GM18858 (cell line): ENCODE measurements around the gene ANKRD34C.
A peak's percentile ranks its signal among the peaks of the same experiment; 100 is the strongest.

Source experiments
- ATAC-seq: cut with Tn5 transposase; IDR thresholded peaks from one replicate; pipeline ENCODE4 v1.9.1; 2021; ENCODE audit not compliant: unreplicated experiment

The ANKRD34C gene

DNA sequence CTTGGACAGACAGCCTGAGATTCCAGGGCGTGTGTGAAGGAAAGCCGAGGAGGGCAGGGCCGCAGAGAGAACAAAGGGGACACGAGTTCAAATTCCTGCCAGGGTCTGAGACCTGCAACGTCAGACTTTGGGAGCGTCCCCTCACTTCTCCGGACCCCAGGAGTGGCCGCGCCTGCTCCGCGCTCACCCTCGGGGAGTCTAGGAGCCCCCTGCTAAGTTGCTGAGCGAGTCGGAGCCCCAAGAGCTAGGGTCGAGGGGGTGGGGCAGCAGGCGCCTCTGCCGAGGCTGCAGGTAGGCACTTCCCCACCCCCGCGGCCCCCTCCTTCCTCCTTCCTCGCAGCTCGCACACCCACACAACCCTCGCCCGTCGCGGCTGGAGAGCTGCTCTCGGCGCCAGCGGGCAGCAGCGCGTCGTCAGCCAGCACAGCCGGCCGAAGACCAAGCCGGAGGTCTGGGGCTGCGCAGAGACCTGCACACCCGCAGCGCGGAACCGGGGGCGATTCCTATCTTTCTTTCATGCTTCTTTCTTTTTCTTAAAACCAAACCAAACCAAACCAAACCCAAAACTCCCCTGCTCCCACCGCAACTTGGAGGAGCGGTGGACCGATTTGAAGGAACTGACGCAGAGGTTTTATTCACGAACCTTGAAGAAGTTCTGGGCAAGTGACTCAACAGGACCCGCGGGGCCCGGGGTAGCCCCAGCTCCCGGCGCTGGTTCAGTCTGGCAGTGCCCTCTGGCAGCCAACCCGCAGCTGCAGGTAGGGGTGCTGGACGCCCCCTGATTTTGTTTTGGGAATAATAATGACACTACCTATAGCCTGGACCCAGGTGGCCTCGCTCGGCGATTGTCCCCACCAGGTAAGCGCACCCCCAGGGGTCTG is at the start of gene ANKRD34C:
ANKRD34C (plus strand) TSS at position 352 of the 881 bp plus-strand sequence. CDS start 10,563 bp downstream, outside the sequence.
- no peak for ATAC-seq

DNA sequence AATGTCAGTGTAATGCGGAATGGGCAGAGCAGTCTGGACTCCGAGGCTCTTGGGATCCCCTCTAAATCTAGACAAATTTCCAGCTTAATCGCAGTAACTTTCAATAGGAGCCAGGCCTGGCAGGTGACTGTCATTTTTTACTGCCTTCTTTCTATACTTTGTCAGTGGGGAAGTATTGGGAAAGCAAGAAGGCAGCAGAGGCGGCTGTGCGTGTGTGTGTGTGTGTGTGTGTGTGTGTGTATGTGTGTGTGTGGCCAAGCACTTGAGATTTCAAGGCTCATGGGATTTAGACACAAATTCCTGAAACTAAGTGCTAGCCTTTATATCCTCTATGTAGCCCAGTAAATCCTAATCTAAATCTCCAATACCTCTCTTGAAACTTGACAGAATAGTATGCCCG is 49.3 kb upstream of the ANKRD34C start:
- no peak for ATAC-seq

GRCh38 chr15:79240036-79240435 is 42.5 kb upstream of the ANKRD34C start:
- ATAC-seq = no peak

DNA sequence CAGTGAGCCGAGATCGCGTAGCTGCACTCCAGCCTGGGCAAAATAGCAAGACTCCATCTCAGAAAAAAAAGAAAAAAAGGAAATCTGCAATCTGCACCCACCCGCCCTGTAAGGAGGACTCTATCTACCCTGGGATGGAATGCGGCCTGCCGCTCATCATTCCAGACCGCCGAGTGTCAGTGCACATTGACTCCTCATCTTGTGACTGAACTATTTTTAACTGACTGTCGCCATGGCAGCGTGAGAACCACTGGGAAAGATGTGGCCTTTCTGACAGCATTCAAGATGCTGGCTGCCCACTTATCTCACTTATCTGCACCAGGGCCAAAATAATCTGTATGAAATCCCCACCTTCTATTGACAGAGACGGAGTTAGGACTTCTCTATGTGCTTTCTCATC is 38.8 kb upstream of the ANKRD34C start:
- ATAC-seq = no peak

- no peak for ATAC-seq
Measured at GRCh38 chr15:79244876-79245275, 37.6 kb upstream of the ANKRD34C start.

- no peak for ATAC-seq
Measured at GRCh38 chr15:79248183-79248582, 34.3 kb upstream of the ANKRD34C start.

DNA sequence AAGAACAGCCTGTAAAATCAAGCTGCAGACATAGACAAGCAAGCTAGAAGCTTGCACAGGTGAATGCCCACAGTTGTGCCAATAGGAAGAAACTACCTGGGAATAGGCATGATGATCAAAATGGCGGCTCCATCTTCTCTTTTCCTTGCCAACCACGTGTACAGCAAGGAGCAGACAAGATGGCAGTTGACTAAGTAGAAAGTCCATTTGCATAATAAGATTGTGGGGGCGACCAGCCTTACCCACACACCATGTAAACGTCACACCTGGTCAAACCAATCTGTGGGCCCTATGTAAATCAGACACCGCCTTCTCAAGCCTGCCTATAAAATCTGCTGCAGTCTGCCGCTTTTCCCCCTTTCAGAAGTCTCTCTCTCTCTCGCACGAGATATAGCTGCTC is 25.1 kb upstream of the ANKRD34C start:
- ATAC-seq = no peak

GRCh38 chr15:79261836-79262235 is 20.7 kb upstream of the ANKRD34C start:
- no peak for ATAC-seq

DNA sequence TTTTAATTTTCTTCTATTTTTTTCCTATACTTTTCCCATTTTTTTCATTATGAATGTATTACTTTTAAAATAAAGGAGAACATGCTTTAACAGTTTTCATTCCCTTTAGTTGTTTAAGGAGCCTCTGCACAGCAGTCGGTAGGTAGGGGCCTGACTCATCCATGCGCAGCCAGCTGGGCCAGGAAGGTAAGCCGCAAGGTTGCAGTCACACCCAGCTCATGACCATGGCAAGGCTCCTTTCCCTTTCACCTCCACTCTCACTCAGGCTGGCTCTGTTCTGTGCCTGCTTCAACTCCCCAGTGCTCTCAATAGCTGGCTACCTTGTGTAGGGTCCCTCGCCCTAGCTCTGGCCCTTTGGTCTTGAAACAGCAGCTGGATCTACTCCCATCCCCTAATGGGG is 17.4 kb upstream of the ANKRD34C start:
- ATAC-seq = no peak

GRCh38 chr15:79265987-79266579 is 16.4 kb upstream of the ANKRD34C start:
- no peak for ATAC-seq

DNA sequence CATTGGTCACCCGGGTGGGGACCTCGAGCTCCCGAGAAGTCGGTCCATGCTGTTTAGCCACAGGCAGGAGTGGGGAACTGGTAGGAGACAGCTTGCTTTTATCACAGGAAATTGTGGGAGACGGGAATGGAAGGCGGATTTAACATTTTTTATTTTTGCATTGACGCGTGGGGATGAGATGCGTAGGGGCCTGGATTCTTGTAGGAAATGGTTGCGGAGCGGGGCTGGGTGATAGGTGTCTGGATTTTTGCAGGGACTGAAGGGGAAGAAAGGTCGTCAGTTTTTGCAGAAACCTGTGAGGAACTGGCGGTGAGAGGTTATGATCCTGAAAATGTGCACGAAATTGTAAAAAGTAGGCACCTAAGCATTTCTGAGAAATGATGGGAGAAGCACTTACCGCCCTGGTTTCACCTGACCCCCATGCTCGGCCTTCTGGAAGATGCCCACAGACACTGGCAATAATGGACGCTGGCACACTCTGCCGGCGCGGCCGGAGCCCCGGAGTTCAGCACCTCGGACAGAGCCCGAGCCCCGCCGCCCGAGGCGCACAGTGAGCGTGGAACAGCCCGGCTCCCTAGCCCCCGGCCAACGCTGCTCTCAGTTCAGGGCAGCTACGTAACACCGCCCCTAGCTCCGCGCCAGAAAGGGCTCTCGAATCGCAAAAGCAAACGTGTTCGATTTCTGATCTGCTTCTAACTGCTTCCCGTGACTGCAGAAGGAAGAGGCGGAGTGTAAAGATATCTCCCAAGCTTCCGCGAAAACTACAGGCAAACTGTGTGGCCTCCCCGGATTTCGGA is 928 bp downstream of the ANKRD34C start:
- ATAC-seq = no peak

GRCh38 chr15:79290642-79291275 is 8.2 kb downstream of the ANKRD34C start:
- ATAC-seq = no peak

DNA sequence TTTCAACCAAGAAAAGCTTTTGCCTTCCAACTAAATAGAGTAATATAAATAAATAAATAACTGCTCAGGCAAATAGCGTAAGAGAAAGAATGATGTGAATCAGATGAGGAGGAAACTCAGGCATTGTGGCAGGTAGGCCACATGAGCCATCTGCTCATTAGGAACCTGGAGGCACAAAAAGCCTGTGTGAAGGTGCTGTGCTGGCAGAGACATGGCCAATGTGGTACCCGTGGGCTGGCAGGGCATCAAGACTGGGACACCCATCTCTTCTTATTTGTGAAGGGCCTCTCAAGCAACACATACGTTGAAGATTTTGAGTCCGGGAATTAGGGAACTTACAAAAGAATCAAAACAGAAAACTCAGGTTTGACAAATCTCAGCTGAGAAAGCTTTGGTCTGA is 9.5 kb downstream of the ANKRD34C start:
- no peak for ATAC-seq

DNA sequence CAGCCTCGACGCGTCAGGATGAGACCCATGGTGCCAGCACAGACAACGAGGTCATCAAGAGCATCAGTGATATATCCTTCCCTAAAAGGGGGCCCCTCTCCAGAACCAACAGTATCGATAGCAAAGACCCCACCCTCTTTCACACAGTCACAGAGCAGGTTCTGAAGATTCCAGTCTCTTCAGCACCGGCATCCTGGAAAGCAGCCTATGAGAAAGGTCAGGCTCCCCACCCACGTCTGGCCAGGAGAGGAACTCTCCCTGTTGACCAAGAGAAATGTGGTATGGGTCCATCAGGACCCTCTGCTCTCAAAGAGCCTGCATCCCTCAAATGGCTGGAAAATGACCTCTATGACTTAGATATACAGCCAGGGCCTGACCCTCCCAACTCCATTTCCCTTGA is 11.6 kb downstream of the ANKRD34C start:
- no peak for ATAC-seq

- ATAC-seq = no peak
Measured at GRCh38 chr15:79296583-79296982, 14.1 kb downstream of the ANKRD34C start.

DNA sequence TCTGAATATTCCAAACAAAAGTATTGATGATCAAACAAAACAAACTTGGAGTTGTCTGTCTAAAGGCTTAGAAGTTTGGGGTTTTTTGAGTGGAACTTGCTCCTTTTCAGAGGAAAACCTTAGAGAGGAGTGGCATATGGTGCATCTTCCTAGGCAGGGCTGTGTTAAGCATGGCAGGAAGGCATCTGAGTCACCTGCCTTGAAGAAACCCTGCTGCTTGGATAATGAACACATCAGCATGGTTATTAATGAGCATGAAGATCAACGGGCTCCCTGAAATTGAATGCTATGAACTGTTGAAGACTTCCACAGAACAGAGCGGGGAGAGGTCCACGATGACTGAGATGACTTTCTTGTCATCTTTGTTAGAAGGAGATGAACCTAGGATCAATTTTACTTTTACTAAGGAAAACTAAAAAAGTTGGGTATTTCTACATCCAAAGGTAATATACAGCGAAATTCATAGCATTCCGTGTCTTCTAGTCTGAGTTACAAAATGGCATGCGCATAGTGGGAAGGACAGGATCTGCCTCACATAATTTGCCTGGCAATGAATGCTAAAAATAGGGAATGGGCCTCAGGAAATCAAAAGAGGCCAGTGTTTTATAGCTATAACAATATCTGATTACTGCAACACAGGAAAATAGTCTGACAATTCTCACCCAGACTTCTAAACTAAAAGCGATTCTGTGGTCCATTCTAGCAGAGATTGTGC is 16.8 kb downstream of the ANKRD34C start:
- ATAC-seq = no peak

- no peak for ATAC-seq
Measured at GRCh38 chr15:79299841-79300235, 17.3 kb downstream of the ANKRD34C start.

GRCh38 chr15:79307251-79307650 is 24.7 kb downstream of the ANKRD34C start:
- no peak for ATAC-seq

DNA sequence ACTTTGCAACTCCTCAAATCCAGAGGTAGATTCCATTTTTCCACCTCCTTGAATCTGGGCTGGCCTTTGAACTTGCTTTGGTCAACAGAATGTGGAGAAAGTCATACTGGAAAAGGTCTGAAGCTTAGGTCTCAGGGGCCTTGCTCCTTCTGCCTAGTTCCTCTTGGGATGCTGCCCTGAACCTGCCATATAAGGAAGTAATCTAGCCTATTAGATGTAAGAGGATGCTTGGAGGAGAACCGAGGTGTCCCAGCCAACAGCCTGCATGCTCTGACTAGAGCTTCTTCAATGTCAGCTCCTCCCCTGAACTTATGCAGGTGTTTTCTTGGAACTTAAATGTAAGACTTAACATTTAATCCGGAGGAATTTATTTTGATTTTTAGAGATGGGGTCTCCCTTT is 26.4 kb downstream of the ANKRD34C start:
- ATAC-seq = no peak

DNA sequence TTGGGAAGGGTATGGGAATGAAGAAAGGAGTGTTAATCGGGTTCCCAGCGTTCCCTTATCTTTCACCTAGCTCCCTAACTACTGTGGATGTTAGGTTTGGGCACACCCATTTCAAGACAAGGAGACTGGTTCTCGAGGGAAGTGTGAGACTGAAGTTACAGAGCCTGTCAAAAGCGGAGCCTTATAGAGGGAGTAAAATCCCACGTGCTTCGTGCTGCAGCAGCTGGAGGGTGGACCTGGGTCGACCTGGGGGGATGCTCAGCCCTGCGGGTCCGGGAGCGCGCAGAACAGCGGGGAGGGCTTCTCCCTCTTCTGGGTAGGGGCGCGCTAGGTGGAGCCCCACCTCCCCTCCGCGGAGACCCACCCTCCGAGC is 28.1 kb downstream of the ANKRD34C start:
- ATAC-seq = peak; percentile 20
